Measurements from ENCODE around the gene MYMK.

Gene MYMK

GRCh38 chr9:133535306-133535877, 10.6 kb upstream of the MYMK start:
- no peak for DNase-seq (ENCODE audit: low read depth, low spot score)

- DNase-seq (ENCODE audit: low read depth, low spot score), result no peak
Measured at GRCh38 chr9:133534346-133535291, 9.9 kb upstream of the MYMK start, which contains the start of gene ADAMTSL2. Gene ADAMTSL2 (plus strand): TSS chr9:133534704. CDS start chr9:133536713, 2,009 bp downstream.

- no peak for DNase-seq (ENCODE audit: low read depth, low spot score)
Measured at GRCh38 chr9:133533857-133534256, 9.1 kb upstream of the MYMK start.

- peak; percentile 14 for DNase-seq (ENCODE audit: low read depth, low spot score)
Measured at GRCh38 chr9:133532937-133533668, 8.3 kb upstream of the MYMK start.

- DNase-seq (ENCODE audit: low read depth, low spot score), result no peak
Measured at GRCh38 chr9:133531293-133531692, 6.5 kb upstream of the MYMK start.

- no peak for DNase-seq (ENCODE audit: low read depth, low spot score)
Measured at GRCh38 chr9:133529874-133530273, 5.1 kb upstream of the MYMK start.

GRCh38 chr9:133529457-133529856, 4.7 kb upstream of the MYMK start:
- no peak for DNase-seq (ENCODE audit: low read depth, low spot score)

- no peak for DNase-seq (ENCODE audit: low read depth, low spot score)
Measured at GRCh38 chr9:133528876-133529241, 4.1 kb upstream of the MYMK start.

GRCh38 chr9:133528001-133528875, 3.5 kb upstream of the MYMK start:
- DNase-seq (ENCODE audit: low read depth, low spot score), result no peak

- no peak for DNase-seq (ENCODE audit: low read depth, low spot score)
Measured at GRCh38 chr9:133527444-133527920, 2.7 kb upstream of the MYMK start.

GRCh38 chr9:133526721-133527321, 2.1 kb upstream of the MYMK start:
- DNase-seq (ENCODE audit: low read depth, low spot score), result no peak

- DNase-seq (ENCODE audit: low read depth, low spot score), result no peak
Measured at GRCh38 chr9:133525677-133526076, 918 bp upstream of the MYMK start.

- no peak for DNase-seq (ENCODE audit: low read depth, low spot score)
Measured at GRCh38 chr9:133524146-133524545, 613 bp downstream of the MYMK start.

- no peak for DNase-seq (ENCODE audit: low read depth, low spot score)
Measured at GRCh38 chr9:133523106-133523505, 1.7 kb downstream of the MYMK start.

- DNase-seq (ENCODE audit: low read depth, low spot score), result no peak
Measured at GRCh38 chr9:133522073-133522910, 2.5 kb downstream of the MYMK start.

GRCh38 chr9:133521122-133522072, 3.4 kb downstream of the MYMK start:
- no peak for DNase-seq (ENCODE audit: low read depth, low spot score)

GRCh38 chr9:133520121-133520835, 4.5 kb downstream of the MYMK start:
- DNase-seq (ENCODE audit: low read depth, low spot score), result no peak

- DNase-seq (ENCODE audit: low read depth, low spot score), result no peak
Measured at GRCh38 chr9:133519693-133520092, 5.1 kb downstream of the MYMK start.
